ENCODE data around the gene CFAP57.

Gene CFAP57

DNA sequence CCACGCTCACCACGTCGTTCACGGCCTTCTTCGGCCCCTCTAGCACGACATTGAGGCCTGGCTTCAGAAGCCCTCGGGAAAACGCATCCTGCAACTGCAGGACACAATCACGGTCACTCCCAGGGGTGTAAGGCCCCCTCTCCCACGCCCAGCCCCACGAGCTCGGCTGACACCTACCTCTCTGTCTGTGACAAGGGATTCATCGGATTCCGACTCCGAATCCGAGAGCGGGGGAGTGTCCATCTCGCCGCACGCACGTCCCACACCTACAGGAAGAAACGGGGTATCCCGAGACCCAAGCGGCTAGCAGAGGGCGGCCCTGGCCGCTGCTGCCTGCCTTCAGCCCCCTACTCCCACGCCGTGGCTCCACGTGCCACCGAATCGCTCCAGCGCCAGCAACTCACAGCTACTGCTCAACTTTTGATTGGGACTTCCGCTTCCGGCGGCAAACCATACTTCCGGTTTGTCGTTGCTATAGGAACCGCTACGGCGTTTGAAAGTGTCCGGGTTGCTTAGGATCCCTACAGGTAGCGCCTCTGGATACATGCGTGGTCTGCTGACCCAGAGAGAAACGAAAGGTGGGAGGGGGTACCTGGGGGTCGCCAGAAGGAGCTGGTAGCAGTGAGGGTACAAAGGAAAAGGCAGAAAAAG, at the start of gene CFAP57, which contains the start of gene EBNA1BP2:
CFAP57 (plus strand) TSS at position 455 of the 651 bp plus-strand sequence. CDS start 424 bp downstream, outside the sequence.
EBNA1BP2 (minus strand) TSS at position 415 of the 651 bp plus-strand sequence; CDS start at position 243, 172 bp downstream.
- DNase-seq, result peak; percentile 95
- in situ Hi-C loops (cut with HindIII; ENCODE audit: low pct_ligation_motif_present, low sequenced_read_pairs), result no loop called here
- TF ChIP-seq, protein P1, sequence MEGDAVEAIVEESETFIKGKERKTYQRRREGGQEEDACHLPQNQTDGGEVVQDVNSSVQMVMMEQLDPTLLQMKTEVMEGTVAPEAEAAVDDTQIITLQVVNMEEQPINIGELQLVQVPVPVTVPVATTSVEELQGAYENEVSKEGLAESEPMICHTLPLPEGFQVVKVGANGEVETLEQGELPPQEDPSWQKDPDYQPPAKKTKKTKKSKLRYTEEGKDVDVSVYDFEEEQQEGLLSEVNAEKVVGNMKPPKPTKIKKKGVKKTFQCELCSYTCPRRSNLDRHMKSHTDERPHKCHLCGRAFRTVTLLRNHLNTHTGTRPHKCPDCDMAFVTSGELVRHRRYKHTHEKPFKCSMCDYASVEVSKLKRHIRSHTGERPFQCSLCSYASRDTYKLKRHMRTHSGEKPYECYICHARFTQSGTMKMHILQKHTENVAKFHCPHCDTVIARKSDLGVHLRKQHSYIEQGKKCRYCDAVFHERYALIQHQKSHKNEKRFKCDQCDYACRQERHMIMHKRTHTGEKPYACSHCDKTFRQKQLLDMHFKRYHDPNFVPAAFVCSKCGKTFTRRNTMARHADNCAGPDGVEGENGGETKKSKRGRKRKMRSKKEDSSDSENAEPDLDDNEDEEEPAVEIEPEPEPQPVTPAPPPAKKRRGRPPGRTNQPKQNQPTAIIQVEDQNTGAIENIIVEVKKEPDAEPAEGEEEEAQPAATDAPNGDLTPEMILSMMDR (IDR thresholded peaks at IDR 0.05; ENCODE audit: low read depth, low read length, missing control alignments), result no peak
- peak within 1 kb of the TSS; percentile 63 for H3K27ac ChIP-seq
- peak within 1 kb of the TSS; percentile 98 for H3K4me3 ChIP-seq (ENCODE audit: low read depth, low read length)
- peaks cover 27% of the 10 kb centered on the region for H3K36me3 ChIP-seq (replicated peaks)
- no peaks in the 10 kb centered on the region for H3K27me3 ChIP-seq (replicated peaks)

DNA sequence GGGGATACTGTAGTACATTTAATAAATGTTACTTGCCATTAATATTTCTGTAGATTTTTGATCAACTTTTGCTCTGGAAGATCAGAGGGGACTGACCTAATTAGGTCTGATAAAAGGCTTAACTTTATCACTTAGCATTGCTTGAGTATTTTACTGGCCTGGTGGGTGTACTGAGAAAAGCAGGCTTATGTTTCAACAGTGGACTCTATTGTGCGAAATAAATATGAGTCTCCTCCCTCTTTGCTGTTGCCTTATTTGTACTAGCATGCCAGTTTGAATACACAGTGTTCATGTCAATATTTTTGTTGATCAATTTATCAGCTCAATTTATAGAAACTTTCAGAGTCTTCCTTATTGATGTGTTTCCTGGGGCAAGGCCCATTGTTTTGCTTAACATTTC, 49.1 kb upstream of the CFAP57 start:
- Histone ChIP-seq H3K4me3 (ENCODE audit: low read depth, low read length) (no peak overlapping the region), H3K27me3 (replicated peaks) (no peaks in the 10 kb centered on the region), H3K36me3 (replicated peaks) (no peaks in the 10 kb centered on the region), H3K27ac (no peak overlapping the region)
- in situ Hi-C loops (cut with HindIII; ENCODE audit: low pct_ligation_motif_present, low sequenced_read_pairs), result no loop called here
- TF ChIP-seq, protein P1 (IDR thresholded peaks at IDR 0.05; ENCODE audit: low read depth, low read length, missing control alignments), result no peak
- no peak for DNase-seq

DNA sequence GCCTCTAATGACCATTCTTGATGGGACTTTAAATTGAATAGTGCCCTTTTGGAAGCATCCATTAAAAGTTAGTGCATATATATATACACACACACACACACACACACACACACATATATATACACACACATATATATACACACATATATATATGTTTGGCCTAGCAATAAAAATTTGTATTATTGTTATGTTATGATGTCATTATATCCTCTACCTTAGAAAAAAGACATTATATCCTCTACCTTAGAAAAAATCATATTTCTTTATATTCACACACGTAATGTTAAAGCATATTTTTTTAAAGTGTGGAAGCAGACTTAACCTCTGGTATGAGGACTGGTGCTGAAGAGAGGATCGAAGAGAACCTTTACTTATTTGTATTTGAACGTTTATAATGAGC, 43.3 kb upstream of the CFAP57 start:
- TF ChIP-seq, protein P1 (IDR thresholded peaks at IDR 0.05; ENCODE audit: low read depth, low read length, missing control alignments), result no peak
- no peak overlapping the region for H3K4me3 ChIP-seq (ENCODE audit: low read depth, low read length)
- in situ Hi-C loops (cut with HindIII; ENCODE audit: low pct_ligation_motif_present, low sequenced_read_pairs), result no loop called here
- H3K36me3 ChIP-seq (replicated peaks), result no peaks in the 10 kb centered on the region
- DNase-seq, result no peak
- H3K27me3 ChIP-seq (replicated peaks), result no peaks in the 10 kb centered on the region
- H3K27ac ChIP-seq, result no peak overlapping the region

DNA sequence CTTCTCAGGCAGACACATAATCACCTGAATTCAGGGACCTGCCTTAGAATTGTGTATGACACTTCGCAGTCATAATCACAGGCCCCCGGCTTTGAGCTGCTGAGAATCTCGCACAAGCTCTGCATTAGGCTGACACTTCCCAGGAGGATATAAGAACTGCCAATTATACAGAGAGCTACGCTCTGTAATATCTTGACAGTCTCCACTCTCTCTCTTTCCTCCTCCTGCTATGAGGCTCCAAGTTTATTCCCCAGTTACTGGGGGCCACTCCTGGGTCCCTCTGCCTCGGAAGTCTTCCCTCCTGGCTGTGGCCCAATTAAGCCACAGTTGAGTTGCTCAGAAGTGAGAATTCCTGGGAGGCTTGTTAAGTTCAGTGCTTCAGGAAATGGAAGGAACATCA, 42.7 kb upstream of the CFAP57 start:
- H3K4me3 ChIP-seq (ENCODE audit: low read depth, low read length), result no peak overlapping the region
- in situ Hi-C loops (cut with HindIII; ENCODE audit: low pct_ligation_motif_present, low sequenced_read_pairs), result no loop called here
- DNase-seq, result no peak

DNA sequence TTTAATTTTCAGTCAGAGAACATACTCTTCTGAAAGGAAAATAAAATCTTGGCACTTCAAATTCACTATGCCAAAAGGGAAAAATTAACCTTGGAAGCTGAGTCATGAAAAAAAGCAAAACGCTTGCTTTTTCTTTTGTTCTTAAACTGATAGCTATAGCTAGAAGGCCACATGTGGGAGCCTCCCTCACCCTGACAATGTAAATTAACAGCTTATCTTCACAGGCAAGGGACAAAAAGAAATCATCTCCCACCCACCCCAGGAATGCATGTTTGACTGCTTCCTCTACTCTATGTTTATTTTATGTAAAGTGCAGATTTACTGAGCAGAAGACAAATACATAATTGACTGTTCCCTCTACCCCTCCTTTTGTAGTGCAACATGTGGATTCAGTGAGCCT, 38.1 kb upstream of the CFAP57 start:
- in situ Hi-C loops (cut with HindIII; ENCODE audit: low pct_ligation_motif_present, low sequenced_read_pairs), result no loop called here
- no peak overlapping the region for H3K27ac ChIP-seq
- H3K4me3 ChIP-seq (ENCODE audit: low read depth, low read length), result no peak overlapping the region
- no peaks in the 10 kb centered on the region for H3K27me3 ChIP-seq (replicated peaks)
- no peaks in the 10 kb centered on the region for H3K36me3 ChIP-seq (replicated peaks)
- TF ChIP-seq, protein P1 (IDR thresholded peaks at IDR 0.05; ENCODE audit: low read depth, low read length, missing control alignments), result no peak
- DNase-seq, result no peak

More for the DNA sequence above, 42.7 kb upstream of the CFAP57 start:
- Histone ChIP-seq H3K27ac (no peak overlapping the region), H3K27me3 (replicated peaks) (no peaks in the 10 kb centered on the region), H3K36me3 (replicated peaks) (no peaks in the 10 kb centered on the region)
- TF ChIP-seq, protein P1 (IDR thresholded peaks at IDR 0.05; ENCODE audit: low read depth, low read length, missing control alignments), result no peak

DNA sequence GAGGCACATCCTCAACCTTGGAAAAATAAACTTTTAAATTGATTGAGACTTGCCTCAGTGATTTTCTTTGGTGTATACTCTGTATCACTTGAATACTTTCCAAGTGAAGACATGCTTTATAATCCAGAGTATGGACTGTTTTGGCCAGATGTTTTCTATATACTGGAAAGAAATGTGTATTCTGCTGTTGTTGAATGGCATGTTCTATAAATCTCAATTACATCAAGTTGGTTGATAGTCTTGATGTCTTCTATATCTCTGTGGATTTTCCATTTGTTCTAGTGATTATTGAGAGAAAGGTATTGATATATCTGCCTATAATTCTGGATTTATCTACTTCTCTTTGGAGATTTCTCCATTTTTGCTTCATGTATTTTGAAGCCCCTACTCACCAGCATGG, 37.5 kb upstream of the CFAP57 start:
- DNase-seq, result no peak
- no peaks in the 10 kb centered on the region for H3K36me3 ChIP-seq (replicated peaks)
- H3K4me3 ChIP-seq (ENCODE audit: low read depth, low read length), result no peak overlapping the region
- TF ChIP-seq, protein P1 (IDR thresholded peaks at IDR 0.05; ENCODE audit: low read depth, low read length, missing control alignments), result no peak
- H3K27me3 ChIP-seq (replicated peaks), result no peaks in the 10 kb centered on the region
- in situ Hi-C loops (cut with HindIII; ENCODE audit: low pct_ligation_motif_present, low sequenced_read_pairs), result no loop called here
- H3K27ac ChIP-seq, result no peak overlapping the region
